K562 (cell line): ENCODE results near the gene NEMP1. TPM values are rescaled to one million over a fixed set of nuclear protein-coding genes. Genes with fewer than 3 reads are reported as not detected.

Experiments
- ATAC-seq: fragments of 200-7000 bp; cut with Tn5 transposase; 3 replicates; pipeline ENCODE4 v1.9.1; 2020; ENCODE audit warnings: moderate library complexity
- BruUV-seq: library from RNA; stranded (reverse); fragments of 400-500 nt; replicated peaks from 2 replicates; lab custom pipeline; 2021; lab: Mats Ljungman, UMichigan
- CTCF ChIA-PET: fragments of 300-600 bp; formaldehyde crosslinking; extraction: SDS; loops from one replicate; lab custom pipeline; 2021; ENCODE audit warnings: low intra/inter-chr PET ratio; lab: Yijun Ruan, JAX
- POLR2A ChIA-PET: fragments of 300-600, 350-650 bp; sonication (Branson Sonifier 250); formaldehyde crosslinking; extraction: SDS; loops from one replicate; lab custom pipeline; 2021; ENCODE audit warnings: antibody characterized with exemption, inconsistent platforms; lab: Yijun Ruan, JAX
- DNase-seq, 4 experiments: peaks; one replicate each; pipeline versions ENCODE4 v3.0.0 to v3.0.0-alpha.2; 2011 to 2018; ENCODE audit warnings: low spot score in 3 of 4, mixed read lengths in 3 of 4; ENCODE audit errors: extremely low read depth in 1 of 4
- FAIRE-seq: peaks from 2 replicates; lab custom pipeline; 2011; peaks lifted over from hg19 to GRCh38; lab: Jason Lieb, UNC
- H2AFZ ChIP-seq: 2 replicates; pipeline ENCODE4 v1.6.0; 2011; ENCODE audit warnings: low read depth, low read length, control low read depth, inconsistent platforms
- H3K27ac ChIP-seq: fragments of 200-600 bp; 3 replicates; pipeline ENCODE4 v1.8.0; 2011; ENCODE audit warnings: low read depth, mild to moderate bottlenecking, control low read depth, inconsistent platforms, low read length, moderate library complexity, mixed read lengths; ENCODE audit errors: extremely low read depth
- H3K27me3 ChIP-seq, 2 experiments: fragments of 300-600 bp in 1 of 2; 2 replicates in 1 of 2; 3 replicates in 1 of 2; pipeline versions ENCODE4 v1.6.0 to v1.8.0; 2011; ENCODE audit warnings: inconsistent platforms in 2 of 2, low read length in 2 of 2, mild to moderate bottlenecking in 1 of 2, mixed read lengths in 1 of 2, moderate library complexity in 1 of 2; ENCODE audit not compliant: control insufficient read depth in 2 of 2, insufficient read depth in 2 of 2
- H3K36me3 ChIP-seq: fragments of 300-600 bp; 3 replicates; pipeline ENCODE4 v1.8.0; 2011; ENCODE audit warnings: mild to moderate bottlenecking, low read length, inconsistent platforms; ENCODE audit not compliant: control insufficient read depth, insufficient read depth
- H3K4me1 ChIP-seq, 2 experiments: fragments of 200-600 bp in 1 of 2; replicated peaks in 1 of 2; 2 replicates in 1 of 2; 3 replicates in 1 of 2; pipeline versions ENCODE4 v1.5.1 to v1.8.0; 2011; ENCODE audit warnings: inconsistent platforms in 2 of 2, low read length in 2 of 2, mild to moderate bottlenecking in 1 of 2, mixed read lengths in 1 of 2, moderate library complexity in 1 of 2; ENCODE audit not compliant: control insufficient read depth in 2 of 2, insufficient read depth in 2 of 2
- H3K4me2 ChIP-seq: 2 replicates; pipeline ENCODE4 v1.6.1; 2011; ENCODE audit warnings: low read length, control low read depth, inconsistent platforms, mixed read lengths; ENCODE audit not compliant: insufficient read depth
- H3K4me3 ChIP-seq: fragments of 200-600 bp; sonication (generic), shearing (Covaris generic); 2 replicates; pipeline ENCODE4 v1.5.1; 2016; ENCODE audit warnings: control low read depth, inconsistent platforms
- H3K79me2 ChIP-seq: fragments of 200-600 bp; 3 replicates; pipeline ENCODE4 v1.8.0; 2011; ENCODE audit warnings: low read length, inconsistent platforms; ENCODE audit not compliant: control insufficient read depth, insufficient read depth
- H3K9ac ChIP-seq, 2 experiments: 2 replicates each; pipeline versions ENCODE4 v1.6.0 to v1.6.1; 2011; ENCODE audit warnings: low read depth in 2 of 2, low read length in 2 of 2, control low read depth in 1 of 2, inconsistent platforms in 1 of 2, mild to moderate bottlenecking in 1 of 2, mixed read lengths in 1 of 2; ENCODE audit not compliant: insufficient read depth in 1 of 2
- H3K9me1 ChIP-seq: one replicate; pipeline ENCODE4 v1.6.0; 2011; ENCODE audit warnings: inconsistent platforms, mild to moderate bottlenecking, low read length, moderate library complexity; ENCODE audit not compliant: control insufficient read depth, insufficient read depth
- H3K9me3 ChIP-seq: replicated peaks from 2 replicates; pipeline ENCODE4 v1.5.1; 2011; ENCODE audit warnings: low read depth, low read length, inconsistent platforms; ENCODE audit not compliant: control insufficient read depth, insufficient read depth
- H4K20me1 ChIP-seq: replicated peaks from 2 replicates; pipeline ENCODE4 v1.6.1; 2011; ENCODE audit warnings: low read length, inconsistent platforms, mixed read lengths; ENCODE audit not compliant: control insufficient read depth, insufficient read depth
- DEAF1 ChIP-seq: fragments of 450-650 bp; formaldehyde crosslinking; IDR thresholded peaks from 2 replicates; pipeline ENCODE4 v1.4.0; 2020; ENCODE audit warnings: mild to moderate bottlenecking, moderate library complexity
- E4F1 ChIP-seq: fragments of 250-450 bp; sonication (Bioruptor Pico); IDR thresholded peaks from 2 replicates; pipeline ENCODE4 v1.5.0; 2021; ENCODE audit warnings: mild to moderate bottlenecking, borderline replicate concordance
- MEIS2 ChIP-seq: fragments of 450-650 bp; IDR thresholded peaks from 2 replicates; pipeline ENCODE4 v1.6.1; 2014; ENCODE audit warnings: mild to moderate bottlenecking; ENCODE audit not compliant: partially characterized antibody
- NR2C2 ChIP-seq, 2 experiments: fragments of 200-800 bp in 1 of 2; sonication (Bioruptor generic) in 1 of 2; sonication (generic) in 1 of 2; formaldehyde crosslinking in 1 of 2; IDR thresholded peaks; 2 replicates each; pipeline versions ENCODE4 v1.6.1 to v1.8.0; 2016 to 2022; ENCODE audit warnings: mild to moderate bottlenecking in 1 of 2, missing compliant biosample characterization in 1 of 2, missing genetic modification characterization in 1 of 2, missing genetic modification reagents in 1 of 2
- RBFOX2 ChIP-seq: fragments of 200-400 bp; formaldehyde crosslinking; IDR thresholded peaks from 2 replicates; pipeline ENCODE4 v1.6.1; 2017; ENCODE audit warnings: low read depth, mild to moderate bottlenecking, low read length, moderate library complexity
- RCOR1 ChIP-seq, 2 experiments: IDR thresholded peaks; 2 replicates each; pipeline ENCODE4 v1.6.1; 2012; ENCODE audit warnings: low read depth in 2 of 2, low read length in 2 of 2, borderline replicate concordance in 1 of 2, improper control_type of control experiment in 1 of 2
- TFAM ChIP-seq: fragments of 250-450 bp; sonication (Bioruptor Pico); conservative IDR thresholded peaks from 2 replicates; pipeline ENCODE4 v1.5.0; 2021; ENCODE audit warnings: mild to moderate bottlenecking, moderate library complexity
- ZBTB5 ChIP-seq: fragments of 450-650 bp; IDR thresholded peaks from 2 replicates; pipeline ENCODE4 v1.6.1; 2017; ENCODE audit warnings: antibody characterized with exemption
- ZNF140 ChIP-seq: fragments of 250-450 bp; sonication (Bioruptor Pico); IDR thresholded peaks from 2 replicates; pipeline ENCODE4 v1.8.0; 2021; ENCODE audit warnings: moderate library complexity, mild to moderate bottlenecking, inconsistent platforms
- ZNF165 ChIP-seq: fragments of 250-450 bp; sonication (Bioruptor Pico); IDR thresholded peaks from 2 replicates; pipeline ENCODE4 v1.4.0; 2020; ENCODE audit warnings: borderline replicate concordance
- ZNF384 ChIP-seq: IDR thresholded peaks from 2 replicates; pipeline ENCODE4 v1.6.1; 2012; ENCODE audit warnings: low read depth, low read length, improper control_type of control experiment
- ZNF644 ChIP-seq: fragments of 200-800 bp; sonication (Bioruptor generic); IDR thresholded peaks from 2 replicates; pipeline ENCODE4 v1.6.1; 2016; ENCODE audit warnings: low read depth, missing genetic modification characterization, missing compliant biosample characterization
- ZNF696 ChIP-seq: fragments of 250-450 bp; sonication (Bioruptor Pico); conservative IDR thresholded peaks from 2 replicates; pipeline ENCODE4 v1.4.0; 2020; ENCODE audit warnings: mild to moderate bottlenecking, moderate library complexity
- in situ Hi-C: fragments of 300-500 bp; cut with MboI; formaldehyde crosslinking; loops from 4 replicates; pipeline ENCODE4 v1.15.0; 2018; ENCODE audit warnings: inconsistent platforms, mixed read lengths
- intact Hi-C: fragments of 100-400 bp; cut with micrococcal nuclease; formaldehyde crosslinking; loops from 2 replicates; pipeline ENCODE4 v1.14.2; 2022
- polyA plus RNA-seq, 8 experiments: library from polyadenylated mRNA; depleted of rRNA in 4 of 8; stranded (reverse) in 5 of 8; unstranded in 3 of 8; fragments of >200 nt; fragmentation: Nextera tagmentation in 2 of 8; fragmentation: Illumina TruSeq in 1 of 8; extraction: Ambion mirVana in 2 of 8; extraction: Trizol in 1 of 8; gene quantifications; 2 replicates each; pipeline versions ENCODE4 v1.2.1 to v1.2.3, GENCODE V29; 2011 to 2014; ENCODE audit warnings: inconsistent platforms in 1 of 8, missing spikeins in 1 of 8
- total RNA-seq, 7 experiments: library from RNA; depleted of rRNA in 6 of 7; stranded (reverse); fragments of >200 nt in 6 of 7; fragmentation: Illumina TruSeq in 2 of 7; extraction: Trizol in 2 of 7; gene quantifications; 2 replicates each; pipeline versions ENCODE4 v1.2.1 to v1.2.3, GENCODE V29; 2011 to 2021; ENCODE audit warnings: low replicate concordance in 1 of 7

The NEMP1 gene
- total and polyA plus RNA-seq, 9 of the 15 experiments (the other 6 are each of a cell fraction or from before 2014, with no cell fraction given), result 9.5 to 82.2 (median 41.2) TPM

- Histone ChIP-seq H3K36me3 (peaks cover 18% of the 10 kb centered on the region; the same call in 2 of the 3 replicates), H3K27ac (peak overlapping the region; percentile 42; the same call in 2 of the 3 replicates), H3K4me1 (peaks cover 10 to 33% of the 10 kb centered on the region in 2 experiments; a peak in 4 of 5 replicates), H3K9me3 (no peaks in the 10 kb centered on the region), H3K27me3 (peaks cover 0 to 8% of the 10 kb centered on the region in 2 experiments; a peak in 2 of 5 replicates), H3K9me1 (peaks cover 2% of the 10 kb centered on the region), H3K4me2 (peak overlapping the region; percentile 26; the same call in 1 of the 2 replicates), H2AFZ (peak overlapping the region; percentile 84), H3K9ac (no peak overlapping the region), H3K4me3 (no peak overlapping the region), H4K20me1 (no peaks in the 10 kb centered on the region), H3K79me2 (peaks cover 27% of the 10 kb centered on the region)
- ChIA-PET POLR2A (interaction anchor here (0.7 to 1.6 kb wide), 6 partner anchors 18 to 170 kb away, joined by 3 to 9 read pairs (median 4); partner anchors contain the start of genes LRP1 and STAT6), CTCF (interaction anchor here (0.5 to 5.1 kb wide), 10 partner anchors 50 to 517 kb away, joined by 3 to 63 read pairs (median 4); partner anchors contain the start of gene STAT6)
- intact Hi-C loops (loop anchor here (1.0 to 10.0 kb wide), 4 partner anchors 53 to 373 kb away; partner anchors contain the start of gene BAZ2A), in situ Hi-C loops (loop anchor here (5.0 kb wide), 1 partner anchor 104 kb away; the partner anchor contains the start of gene STAT6)
- ATAC-seq (peak; percentile 65), DNase-seq (peak in 2 of 4 experiments; percentile 62 to 79), FAIRE-seq (peak; percentile 88)
- BruUV-seq, result no TSS peak
- TF ChIP-seq ZNF384 (peak; percentile 49; the same call in 1 of the 2 replicates), MEIS2 (no peak), ZNF165 (no peak), ZNF140 (CRISPR knock-in tag) (no peak), ZBTB5 (no peak), TFAM (CRISPR knock-in tag) (no peak), E4F1 (CRISPR knock-in tag) (no peak), RCOR1 (IDR thresholded peaks at IDR 0.05; ENCODE audit: borderline replicate concordance in 1 of 2, low read depth in 2 of 2, low read length in 2 of 2) (no peak), ZNF644 (tag) (no peak), NR2C2 (CRISPR knock-in tag; IDR thresholded peaks at IDR 0.05) (no peak), NR2C2 (tag; IDR thresholded peaks at IDR 0.05) (no peak), RBFOX2 (no peak), ZNF696 (CRISPR knock-in tag) (no peak), DEAF1 (CRISPR knock-in tag) (peak; percentile 72)
Measured at GRCh38 chr12:57008178-57008577, 70.4 kb downstream of the NEMP1 start.
